NCI-H526 treated with DMSO at 0.1 percent for 48 hours (cell line): ENCODE results near the gene SEMA3D.

ENCODE experiments used
- DNase-seq: peaks from one replicate; lab custom pipeline; 2025; lab: John Stamatoyannopoulos, UW

The SEMA3D gene

DNA sequence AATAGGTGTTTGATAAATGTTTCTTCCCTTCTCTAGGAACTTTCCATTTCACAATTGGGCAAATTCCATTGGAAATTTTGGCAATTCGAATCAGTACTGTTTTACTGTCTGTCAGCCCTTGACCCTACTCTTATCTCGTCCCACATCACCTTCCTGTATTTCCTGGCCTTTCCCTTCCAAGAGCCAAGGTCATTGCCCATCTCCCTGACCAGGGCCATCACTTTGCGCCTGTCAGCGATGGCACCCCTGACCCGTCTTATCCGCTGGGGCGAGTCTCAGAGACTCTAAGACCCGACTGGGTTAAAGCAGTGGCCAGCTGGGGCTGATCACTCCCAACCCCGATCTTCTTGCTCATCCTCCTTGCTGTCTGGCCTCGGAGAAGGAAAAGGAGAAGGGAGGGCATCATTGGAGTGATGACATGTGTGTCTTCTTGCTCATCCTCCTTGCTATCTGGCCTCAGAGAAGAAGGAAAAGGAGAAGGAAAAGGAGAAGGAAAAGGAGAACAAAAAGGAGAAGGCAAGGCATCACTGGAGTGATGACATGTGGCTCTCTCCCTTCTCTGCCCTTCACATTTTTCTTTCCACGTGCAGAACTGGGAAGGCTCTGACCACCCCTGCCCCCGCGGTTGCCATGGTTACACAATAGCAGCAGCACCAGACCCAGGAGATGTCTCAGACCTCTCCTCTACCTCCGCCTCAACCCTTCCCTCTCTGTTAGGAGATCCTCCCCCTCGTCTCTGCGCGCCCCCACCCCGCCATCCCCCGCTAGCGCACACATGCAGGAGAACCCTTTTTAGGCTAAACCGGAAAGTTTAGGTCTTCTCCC, 2.0 kb downstream of the SEMA3D start:
- no peak for DNase-seq

- DNase-seq = no peak
Observed at GRCh38 chr7:85183296-85183695, 3.6 kb downstream of the SEMA3D start.

- DNase-seq = no peak
Observed at GRCh38 chr7:85178531-85179298, 8.1 kb downstream of the SEMA3D start.

GRCh38 chr7:85177316-85177715, 9.5 kb downstream of the SEMA3D start:
- no peak for DNase-seq

DNA sequence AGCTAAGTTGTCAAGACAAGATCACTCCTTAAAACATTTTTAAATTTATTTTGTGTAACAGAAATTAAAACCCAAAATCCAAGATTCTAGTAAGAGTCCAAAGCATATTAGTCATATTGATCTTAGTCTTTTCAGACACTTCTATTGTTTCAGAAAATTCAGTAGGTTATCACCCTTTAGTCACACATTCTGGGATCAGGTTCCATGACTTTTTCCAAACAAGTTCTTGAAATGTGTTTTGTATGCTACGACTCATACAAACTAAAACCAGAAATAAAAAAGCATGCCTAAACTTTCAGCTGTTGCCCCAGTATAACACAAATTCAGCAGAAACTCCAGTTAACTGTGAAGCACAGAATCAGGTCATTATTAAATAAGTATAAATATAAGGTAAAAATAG, 10.7 kb downstream of the SEMA3D start:
- DNase-seq = no peak

- DNase-seq = no peak
Observed at GRCh38 chr7:85175217-85175616, 11.6 kb downstream of the SEMA3D start.

GRCh38 chr7:85172530-85172941, 14.3 kb downstream of the SEMA3D start:
- no peak for DNase-seq

- DNase-seq = no peak
Observed at GRCh38 chr7:85167636-85168035, 19.2 kb downstream of the SEMA3D start.

DNA sequence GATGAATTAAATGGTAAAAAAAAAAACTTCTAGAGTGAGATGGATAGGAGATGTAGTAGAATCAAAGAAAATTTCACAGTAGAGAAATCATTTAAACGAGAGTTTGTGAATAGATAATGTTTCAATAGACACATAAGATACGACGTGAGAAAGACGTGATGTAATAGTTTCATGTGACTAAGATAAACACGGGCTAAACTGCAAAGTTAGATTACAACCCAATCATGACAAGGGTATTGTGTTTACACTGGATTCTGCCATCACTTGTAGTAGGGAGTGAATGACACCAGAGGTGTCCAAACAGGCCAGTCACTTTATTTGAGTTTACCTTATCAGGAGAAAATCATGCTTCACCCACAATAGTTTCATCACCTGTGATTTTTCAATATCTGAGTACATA, 21.6 kb downstream of the SEMA3D start:
- DNase-seq = no peak

DNA sequence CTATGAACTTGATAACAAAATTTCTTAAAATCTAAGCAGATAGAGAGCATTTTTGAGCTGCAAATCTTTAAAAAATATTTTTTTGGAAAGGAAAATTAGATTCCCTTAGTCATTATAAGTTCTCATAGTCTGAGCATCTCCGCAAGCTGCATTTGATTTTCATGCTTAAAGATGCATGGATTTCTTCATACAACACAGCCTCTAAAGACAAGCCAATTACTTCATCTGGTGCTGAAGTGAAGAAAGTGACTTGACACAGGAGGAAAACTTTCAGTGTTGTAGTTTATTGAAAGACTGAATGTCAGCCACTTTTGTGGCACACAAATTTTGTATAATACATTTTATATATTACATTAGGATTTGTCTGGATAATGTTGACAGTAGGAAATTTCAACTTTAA, 22.5 kb downstream of the SEMA3D start:
- no peak for DNase-seq

GRCh38 chr7:85162721-85163120, 24.1 kb downstream of the SEMA3D start:
- DNase-seq = no peak

DNA sequence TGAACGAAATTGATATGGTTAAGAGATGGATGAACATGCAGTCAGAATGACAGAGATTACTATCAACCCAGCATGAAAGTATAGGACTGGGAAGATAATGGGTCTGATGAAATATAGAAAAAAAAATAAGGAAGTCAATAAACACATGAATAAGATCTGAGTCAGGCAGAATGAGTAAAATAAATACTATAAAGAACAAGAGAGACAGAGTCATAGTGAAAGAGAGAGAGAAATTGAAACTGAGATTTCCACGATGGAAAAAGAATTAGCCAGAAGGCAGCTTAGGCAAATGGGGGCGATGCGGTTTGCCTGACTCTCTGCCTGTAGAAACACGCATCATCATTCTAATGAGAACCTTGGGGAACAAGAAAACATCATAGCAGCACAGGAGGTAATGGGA, 26.6 kb downstream of the SEMA3D start:
- no peak for DNase-seq

- no peak for DNase-seq
Observed at GRCh38 chr7:85159003-85159402, 27.9 kb downstream of the SEMA3D start.

DNA sequence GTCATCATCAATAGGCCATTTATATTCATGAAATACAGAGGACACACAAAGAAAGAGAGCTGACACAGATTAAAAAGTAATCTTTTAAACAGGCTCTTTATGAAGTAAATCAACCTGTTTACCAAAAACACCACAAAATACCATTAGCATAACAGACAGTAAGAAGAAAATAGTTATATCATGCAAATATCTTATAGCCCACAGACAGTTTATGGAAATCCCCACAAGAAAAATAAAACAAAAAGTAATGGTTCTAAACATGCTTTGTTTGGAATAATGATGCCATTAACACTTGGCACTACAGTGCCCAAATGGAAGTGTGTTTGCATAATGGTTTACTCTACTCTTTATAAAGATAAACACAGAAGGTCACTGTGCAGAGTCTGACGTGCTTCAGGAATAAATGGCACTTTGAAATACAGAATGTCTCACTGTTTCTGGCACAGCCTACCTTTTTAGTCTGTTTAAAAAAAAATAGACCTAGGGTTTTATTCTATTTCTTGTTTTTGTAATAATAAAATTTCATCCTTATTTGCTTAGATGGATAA, 30.1 kb downstream of the SEMA3D start:
- DNase-seq = peak; percentile 94

GRCh38 chr7:85154282-85154937, 32.4 kb downstream of the SEMA3D start:
- no peak for DNase-seq

- no peak for DNase-seq
Observed at GRCh38 chr7:85153715-85154114, 33.1 kb downstream of the SEMA3D start.

GRCh38 chr7:85150624-85151023, 36.2 kb downstream of the SEMA3D start:
- DNase-seq = no peak

DNA sequence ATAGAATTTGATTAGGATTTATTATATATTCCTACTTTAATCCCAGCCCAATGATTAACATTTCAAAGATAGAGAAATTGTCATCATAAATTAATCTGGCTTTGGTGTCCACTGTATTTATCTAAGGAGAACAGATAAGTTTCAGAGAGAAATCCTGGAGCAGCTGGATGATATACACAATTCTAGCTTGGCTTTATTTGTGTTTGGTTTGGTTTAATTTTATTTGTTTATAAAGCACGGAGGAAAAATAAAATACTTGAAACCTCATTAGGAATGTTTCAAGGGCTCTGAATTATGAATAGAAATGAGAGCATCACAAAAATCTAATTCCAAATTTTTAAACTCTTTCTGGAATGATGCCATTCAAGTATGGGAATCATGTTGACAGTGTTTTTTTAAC, 42.1 kb downstream of the SEMA3D start:
- no peak for DNase-seq

GRCh38 chr7:85135977-85136376, 50.9 kb downstream of the SEMA3D start:
- no peak for DNase-seq

DNA sequence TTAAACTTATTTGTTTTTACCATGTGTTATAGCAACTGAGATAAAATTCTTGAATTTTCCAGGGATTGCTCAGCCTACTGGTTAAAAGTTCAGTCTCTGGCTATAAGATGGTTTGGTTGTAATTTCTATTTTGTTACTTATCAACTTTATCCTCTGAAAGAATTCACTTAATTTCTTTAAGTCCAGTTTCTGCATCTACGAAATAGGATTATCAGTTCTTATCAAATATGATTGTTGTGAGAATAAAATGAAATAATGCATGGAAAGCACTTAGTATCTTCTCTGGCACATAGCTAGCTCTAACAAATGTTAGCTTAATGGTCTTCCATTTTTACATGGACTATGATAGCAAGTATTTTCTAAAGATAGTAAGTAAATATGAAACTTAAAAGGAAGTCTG, 53.3 kb downstream of the SEMA3D start:
- DNase-seq = no peak

DNA sequence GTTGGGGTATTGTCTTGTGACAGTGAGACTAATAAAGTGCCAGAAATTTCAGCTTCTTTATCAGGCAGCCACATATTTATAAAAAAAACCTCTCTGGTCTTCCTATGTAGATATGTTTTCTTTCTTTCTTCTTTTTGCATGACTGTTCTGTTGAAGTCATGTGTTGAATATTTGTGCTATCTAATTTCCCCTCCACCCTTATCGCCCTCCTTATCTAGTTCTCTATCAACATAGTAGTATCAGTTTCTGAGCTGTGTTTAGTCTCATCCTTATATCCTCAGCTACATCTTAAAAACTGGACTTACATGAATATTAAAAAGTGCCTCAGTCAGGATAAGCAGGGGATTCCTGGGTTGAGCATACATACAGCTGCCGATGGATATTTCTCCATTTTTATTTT, 53.9 kb downstream of the SEMA3D start:
- DNase-seq = no peak

GRCh38 chr7:85130702-85131101, 56.2 kb downstream of the SEMA3D start:
- no peak for DNase-seq

DNA sequence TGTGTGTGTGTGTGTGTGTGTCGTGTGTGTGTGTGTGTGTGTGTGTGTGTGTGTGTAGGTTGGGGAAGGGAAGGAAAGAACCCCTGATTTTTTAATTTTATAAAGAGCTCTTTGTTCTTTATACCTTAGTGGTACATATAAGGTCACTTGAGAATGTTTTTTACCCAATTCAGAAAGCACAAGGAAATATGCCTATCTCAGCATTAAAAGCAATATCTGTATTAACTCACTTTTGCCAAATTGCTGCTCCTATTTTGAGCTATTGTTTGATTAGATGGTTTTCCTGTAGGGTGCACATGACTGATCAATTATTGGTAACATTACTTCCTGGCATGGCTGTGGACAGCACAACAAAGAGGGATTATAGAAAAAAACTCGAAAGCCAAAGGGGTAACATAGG, 60.5 kb downstream of the SEMA3D start:
- DNase-seq = no peak
